ENCODE data around the gene NRG3.

- TF ChIP-seq ZNF274 (IDR thresholded peaks at IDR 0.05; ENCODE audit: low read depth, low read length) (no peak), SUZ12 (IDR thresholded peaks at IDR 0.05; ENCODE audit: extremely low read depth, insufficient read depth, insufficient read length) (no peak), YY1 (IDR thresholded peaks at IDR 0.05; ENCODE audit: insufficient read depth, insufficient read length) (no peak)
Measured at GRCh38 chr10:82361256-82361655, 486.3 kb downstream of the NRG3 start.

Measured in NT2/D1 (cell line).